HG02759 (cell line): ENCODE measurements around the gene DDX23.
"Not testable (repeated sequence)": the region's sequence is repeated elsewhere in the genome, so short reads cannot be mapped to it uniquely, and the experiment has no call there.

Source experiments
- ATAC-seq: cut with Tn5 transposase; IDR thresholded peaks from one replicate; pipeline ENCODE4 v1.9.1; 2021; ENCODE audit warnings: mild to moderate bottlenecking, moderate library complexity; ENCODE audit not compliant: unreplicated experiment

The DDX23 gene

DNA sequence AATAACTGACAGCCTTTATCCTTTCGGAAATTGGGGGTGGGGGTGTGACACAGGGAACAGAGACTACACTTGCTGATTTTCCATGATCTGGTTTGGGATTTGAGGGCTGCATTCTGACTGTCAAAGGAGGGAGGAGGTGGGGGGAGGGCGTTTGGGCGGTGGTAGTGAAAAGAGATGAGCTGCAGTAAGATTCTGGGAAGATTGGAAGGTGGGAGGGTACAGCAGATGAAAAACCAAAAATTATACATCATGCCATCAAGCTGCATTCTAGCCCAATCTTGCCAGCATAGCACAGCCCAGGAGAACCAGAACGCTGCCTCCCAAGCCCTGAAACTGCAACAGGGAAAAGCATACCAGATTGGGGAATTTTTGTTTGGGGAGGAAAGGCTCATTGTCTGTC, 11.3 kb upstream of the DDX23 start:
- ATAC-seq = no peak

GRCh38 chr12:48862760-48863159, 10.8 kb upstream of the DDX23 start:
- ATAC-seq = no peak

- ATAC-seq = no peak
These were observed 9.1 kb upstream of the DDX23 start for GRCh38 chr12:48861111-48861510.

DNA sequence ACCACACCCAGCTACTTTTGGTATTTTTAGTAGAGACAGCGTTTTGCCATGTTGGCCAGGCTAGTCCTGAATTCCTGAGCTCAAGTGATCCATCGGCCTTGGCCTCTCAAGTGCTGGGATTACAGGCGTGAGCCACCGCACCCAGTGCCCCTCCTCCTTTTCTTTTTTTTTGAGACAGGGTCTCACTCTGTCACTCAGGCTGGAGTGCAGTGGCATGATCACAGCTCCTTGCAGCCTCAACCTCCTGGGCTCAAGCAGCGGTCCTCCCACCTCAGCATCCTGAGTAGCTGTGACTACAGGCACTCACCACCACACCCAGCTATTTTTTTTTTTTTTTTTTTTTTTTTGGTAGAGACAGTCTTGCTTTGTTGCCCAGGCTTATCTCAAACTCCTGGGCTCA, 8.3 kb upstream of the DDX23 start:
- ATAC-seq = not testable (repeated sequence)

GRCh38 chr12:48859607-48860006, 7.6 kb upstream of the DDX23 start:
- no peak for ATAC-seq

GRCh38 chr12:48858043-48858442, 6.1 kb upstream of the DDX23 start:
- ATAC-seq = no peak

DNA sequence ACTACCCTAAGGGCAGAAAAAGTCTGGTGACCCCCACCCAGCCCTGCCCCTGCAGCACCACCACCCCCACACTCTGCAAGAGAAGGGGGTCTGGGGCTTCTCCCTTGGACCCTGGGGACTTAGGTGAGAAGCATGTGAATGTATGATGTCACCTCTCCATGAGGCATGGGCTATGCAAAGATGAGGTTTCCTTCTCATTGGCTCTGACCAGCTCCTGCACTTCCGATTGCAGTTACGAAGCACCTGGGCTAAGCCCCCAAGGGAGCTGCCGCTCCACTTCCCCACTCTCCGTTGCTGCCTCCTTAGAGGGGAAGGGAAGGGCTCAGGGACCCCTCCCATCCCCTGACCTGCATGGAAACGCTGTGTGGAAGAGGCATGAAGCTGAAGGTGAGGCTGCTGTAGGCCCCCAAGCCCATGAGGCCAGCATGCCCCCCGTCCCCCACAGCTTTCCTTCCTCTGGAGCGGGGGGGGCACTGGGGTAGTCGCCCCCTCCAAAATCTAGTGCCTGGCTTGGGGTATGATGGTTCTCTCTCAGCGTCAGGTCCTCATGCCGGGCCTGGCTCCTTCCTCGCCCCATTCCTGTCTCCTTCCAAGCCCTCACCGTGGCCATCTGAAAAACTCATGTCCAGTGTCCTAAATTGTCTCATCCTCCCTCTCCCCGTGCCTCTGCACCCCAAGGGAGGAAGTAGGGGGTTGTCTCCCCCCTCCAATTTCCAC, 5.5 kb upstream of the DDX23 start:
- ATAC-seq = no peak

DNA sequence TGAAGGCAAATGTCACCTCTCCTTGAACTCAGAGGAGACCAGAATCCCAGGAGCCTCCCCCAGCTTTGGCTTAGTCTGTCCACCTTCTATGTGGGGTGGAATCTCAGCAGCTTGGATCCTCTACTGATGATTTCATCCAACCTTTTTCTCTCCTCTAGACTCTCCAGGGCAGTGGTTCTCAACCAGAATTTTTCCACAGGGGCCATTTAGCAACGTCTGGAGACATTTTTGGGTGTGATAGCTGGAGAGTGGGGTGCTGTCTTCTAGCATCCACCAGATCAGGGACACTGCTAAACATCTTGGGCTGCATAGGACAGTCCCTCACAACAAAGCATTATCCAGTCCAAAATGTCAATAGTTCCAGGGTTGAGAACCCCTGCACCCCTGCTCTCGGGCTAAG, 4.4 kb upstream of the DDX23 start:
- no peak for ATAC-seq

DNA sequence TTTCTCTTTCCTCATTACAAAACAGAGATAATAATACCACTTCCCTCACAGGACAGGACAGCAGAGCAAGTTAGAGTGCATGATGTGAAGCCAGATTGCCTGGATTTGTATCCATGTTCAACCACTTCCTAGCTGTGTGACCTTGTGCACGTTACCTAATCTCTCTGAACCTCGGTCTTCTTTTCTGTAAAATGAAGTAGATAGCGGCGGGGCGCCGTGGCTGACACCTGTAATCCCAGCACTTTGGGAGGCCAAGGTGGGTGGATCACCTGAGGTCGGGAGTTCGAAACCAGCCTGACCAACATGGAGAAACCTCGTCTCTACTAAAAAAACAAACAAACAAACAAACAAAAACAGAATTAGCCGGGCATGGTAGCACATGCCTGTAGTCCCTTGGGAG, 3.0 kb upstream of the DDX23 start:
- ATAC-seq = not testable (repeated sequence)

GRCh38 chr12:48854488-48854887, 2.5 kb upstream of the DDX23 start:
- ATAC-seq = no peak

DNA sequence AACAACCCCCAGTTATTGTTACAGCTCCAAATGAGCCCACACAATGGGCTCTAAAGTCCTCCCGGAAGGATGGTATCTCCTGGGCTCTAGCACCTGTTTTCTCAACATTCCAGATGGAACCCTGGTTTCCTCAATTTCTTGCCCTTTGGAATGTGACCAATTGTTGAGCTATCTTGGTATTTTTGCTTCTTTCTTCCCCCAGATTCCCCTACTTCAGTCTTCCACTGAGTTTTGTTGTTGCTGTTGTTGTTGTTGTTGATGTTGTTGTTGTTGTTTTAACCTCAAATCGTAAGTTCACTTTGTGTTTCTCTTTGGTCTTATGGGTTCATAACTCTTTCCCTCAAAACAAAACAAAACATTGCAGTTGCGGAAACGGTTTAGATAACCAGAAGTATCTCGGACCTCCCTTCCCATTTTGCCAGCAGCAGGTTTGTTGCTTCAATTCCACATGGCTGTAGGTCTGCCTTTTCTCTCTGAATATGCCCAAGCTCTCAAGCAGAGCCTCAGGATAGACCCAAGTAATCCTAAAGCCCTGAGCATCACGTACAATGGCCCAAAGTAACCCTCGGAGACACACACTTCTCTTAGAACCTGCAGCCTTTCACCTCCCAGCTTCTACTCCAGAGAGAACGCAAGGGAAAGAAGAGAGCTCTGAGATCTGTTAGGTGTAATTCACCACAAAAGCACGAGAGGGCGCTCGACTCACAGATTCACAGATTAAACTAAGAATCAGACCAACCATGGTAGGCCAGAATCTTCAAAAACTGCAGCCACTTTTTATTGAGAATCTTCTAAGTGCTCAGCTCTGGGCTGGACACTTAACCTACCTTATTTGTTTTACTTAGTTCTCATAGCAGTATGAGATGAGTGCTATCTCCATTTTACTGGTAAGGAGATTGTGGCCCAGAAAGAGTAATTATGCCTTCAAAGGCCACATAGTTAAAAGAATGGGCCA, 1.0 kb upstream of the DDX23 start:
- ATAC-seq = peak; percentile 34

GRCh38 chr12:48842021-48842420, 9.9 kb downstream of the DDX23 start:
- not testable (repeated sequence) for ATAC-seq

GRCh38 chr12:48838048-48838447, 13.9 kb downstream of the DDX23 start:
- ATAC-seq = no peak

DNA sequence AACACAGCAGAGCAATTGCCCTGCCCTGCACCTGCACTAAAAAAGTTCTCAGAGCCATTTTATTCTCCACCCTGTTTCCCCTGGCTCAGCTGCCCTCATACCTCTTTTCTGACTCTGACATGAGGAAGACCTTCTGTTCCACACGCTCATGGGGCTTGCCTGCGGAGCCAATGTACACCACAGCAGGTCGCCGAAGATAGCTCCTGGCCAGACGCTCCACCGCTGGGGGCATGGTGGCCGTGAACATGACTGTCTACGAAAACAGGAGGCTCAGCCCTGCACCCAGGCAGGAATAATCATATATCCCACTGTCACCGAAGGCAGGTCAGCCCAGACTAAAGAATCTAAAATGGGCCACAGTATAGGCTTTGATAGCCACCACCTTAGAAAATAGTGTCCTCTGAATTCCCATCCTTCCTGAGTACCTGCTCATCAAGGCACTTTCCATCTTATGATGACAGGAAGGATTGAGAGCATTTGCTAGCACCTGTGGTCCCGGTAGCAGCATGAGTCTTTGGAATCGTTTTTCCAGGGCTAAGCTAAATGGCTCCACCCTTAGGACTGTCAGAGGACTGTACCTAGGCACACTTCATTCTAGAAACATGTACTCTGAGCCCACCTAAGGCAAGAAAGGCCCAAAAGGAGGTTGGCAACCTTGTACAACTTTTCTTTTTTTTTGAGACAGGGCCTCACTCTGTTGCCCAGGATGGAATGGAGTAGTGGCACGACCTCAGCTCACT, 19.5 kb downstream of the DDX23 start:
- no peak for ATAC-seq

DNA sequence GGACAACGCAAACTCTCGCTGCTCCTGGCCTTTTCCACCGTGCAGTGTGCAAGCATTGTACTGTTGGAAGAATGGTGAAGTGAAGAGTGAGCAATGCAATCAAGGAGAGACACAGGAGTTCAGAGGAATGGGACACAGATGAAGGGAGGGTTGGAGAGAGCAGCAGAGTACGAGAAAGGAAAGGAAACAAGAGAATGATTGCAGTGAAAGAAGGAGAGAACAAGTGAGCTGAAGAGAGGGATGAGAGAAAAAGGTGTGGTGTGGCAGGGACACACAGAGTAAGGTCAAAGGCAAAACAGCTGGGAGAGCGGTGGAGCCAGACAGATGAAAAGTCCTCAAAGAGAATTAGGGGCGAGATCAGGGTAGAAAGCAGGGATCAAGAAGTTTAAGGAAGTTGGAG, 20.7 kb downstream of the DDX23 start:
- no peak for ATAC-seq

- ATAC-seq = no peak
These were observed 23.0 kb downstream of the DDX23 start for GRCh38 chr12:48828841-48829575.

GRCh38 chr12:48828293-48828692, 23.7 kb downstream of the DDX23 start:
- ATAC-seq = no peak

DNA sequence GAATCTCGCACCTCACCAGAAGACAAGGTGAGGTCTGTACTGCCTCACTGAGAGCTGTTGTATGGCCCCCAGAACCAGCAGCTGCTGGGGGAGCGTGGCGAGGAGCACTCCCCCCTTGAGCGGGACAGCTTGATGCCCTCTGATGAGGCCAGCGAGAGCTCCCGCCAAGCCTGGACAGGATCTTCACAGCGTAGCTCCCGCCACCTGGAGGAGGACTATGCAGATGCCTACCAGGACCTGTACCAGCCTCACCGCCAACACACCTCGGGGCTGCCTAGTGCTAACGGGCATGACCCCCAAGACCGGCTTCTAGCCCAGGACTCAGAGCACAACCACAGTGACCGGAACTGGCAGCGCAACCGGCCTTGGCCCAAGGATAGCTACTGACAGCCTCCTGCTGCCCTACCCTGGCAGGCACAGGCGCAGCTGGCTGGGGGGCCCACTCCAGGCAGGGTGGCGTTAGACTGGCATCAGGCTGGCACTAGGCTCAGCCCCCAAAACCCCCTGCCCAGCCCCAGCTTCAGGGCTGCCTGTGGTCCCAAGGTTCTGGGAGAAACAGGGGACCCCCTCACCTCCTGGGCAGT, 24.4 kb downstream of the DDX23 start:
- no peak for ATAC-seq

- ATAC-seq = no peak
These were observed 24.9 kb downstream of the DDX23 start for GRCh38 chr12:48827026-48827425.

- ATAC-seq = no peak
These were observed 25.6 kb downstream of the DDX23 start for GRCh38 chr12:48826209-48826855.
